Forelimb muscle (tissue), 1 donor: Measurements from ENCODE around the gene ADGRD1. TPM values are rescaled to one million over a fixed set of nuclear protein-coding genes. Genes with fewer than 3 reads are reported as not detected.
"Not testable (repeated sequence)": the region's sequence is repeated elsewhere in the genome, so short reads cannot be mapped to it uniquely, and the experiment has no call there.

ENCODE experiments used
- DNase-seq: peaks from one replicate; pipeline ENCODE4 v3.0.0-alpha.2; 2013; ENCODE audit warnings: low read depth
- polyA plus RNA-seq: library from polyadenylated mRNA; unstranded; fragments of 120-200 nt; gene quantifications from one replicate; pipeline ENCODE4 v1.2.1, GENCODE V29; 2013; ENCODE audit not compliant: insufficient read length

The ADGRD1 gene
- polyA plus RNA-seq, 1 donor = 9.5 TPM

- not testable (repeated sequence) for DNase-seq
Observed at GRCh38 chr12:130937546-130937945, 16.2 kb upstream of the ADGRD1 start.

- no peak for DNase-seq
Observed at GRCh38 chr12:130938186-130938585, 15.5 kb upstream of the ADGRD1 start.

- DNase-seq = no peak
Observed at GRCh38 chr12:130944878-130945277, 8.8 kb upstream of the ADGRD1 start.

- DNase-seq = no peak
Observed at GRCh38 chr12:130945786-130946492, 7.8 kb upstream of the ADGRD1 start.

- DNase-seq = no peak
Observed at GRCh38 chr12:130947028-130947613, 6.6 kb upstream of the ADGRD1 start.

- DNase-seq = no peak
Observed at GRCh38 chr12:130948136-130948535, 5.6 kb upstream of the ADGRD1 start.

GRCh38 chr12:130948751-130949150, 5.0 kb upstream of the ADGRD1 start:
- DNase-seq = no peak

GRCh38 chr12:130949806-130950205, 3.9 kb upstream of the ADGRD1 start:
- DNase-seq = no peak

- no peak for DNase-seq
Observed at GRCh38 chr12:130951636-130952035, 2.1 kb upstream of the ADGRD1 start.

- DNase-seq = no peak
Observed at GRCh38 chr12:130952171-130952954, 1.3 kb upstream of the ADGRD1 start.

GRCh38 chr12:130954544-130954831, 781 bp downstream of the ADGRD1 start:
- DNase-seq = no peak

- no peak for DNase-seq
Observed at GRCh38 chr12:130955238-130955816, 1.6 kb downstream of the ADGRD1 start.

GRCh38 chr12:130956009-130956408, 2.3 kb downstream of the ADGRD1 start:
- DNase-seq = no peak

- no peak for DNase-seq
Observed at GRCh38 chr12:130956456-130957303, 3.0 kb downstream of the ADGRD1 start.

- DNase-seq = no peak
Observed at GRCh38 chr12:130957304-130957621, 3.6 kb downstream of the ADGRD1 start.

GRCh38 chr12:130958557-130959140, 4.9 kb downstream of the ADGRD1 start:
- DNase-seq = no peak

GRCh38 chr12:130959632-130960031, 5.9 kb downstream of the ADGRD1 start:
- DNase-seq = no peak

GRCh38 chr12:130960058-130960457, 6.4 kb downstream of the ADGRD1 start:
- DNase-seq = no peak

- DNase-seq = no peak
Observed at GRCh38 chr12:130960787-130961186, 7.1 kb downstream of the ADGRD1 start.

- no peak for DNase-seq
Observed at GRCh38 chr12:130961921-130962451, 8.3 kb downstream of the ADGRD1 start.

- DNase-seq = no peak
Observed at GRCh38 chr12:130965214-130965613, 11.5 kb downstream of the ADGRD1 start.
